Skeletal muscle satellite cell (primary cell): ENCODE measurements around the gene TOM1L1. TPM values are rescaled to one million over a fixed set of nuclear protein-coding genes. Genes with fewer than 3 reads are reported as not detected.

Source experiments
- H3K27me3 ChIP-seq: 2 replicates; pipeline ENCODE4 v1.7.0; 2013; ENCODE audit warnings: low read length; ENCODE audit not compliant: control insufficient read depth, insufficient read depth
- H3K36me3 ChIP-seq: 2 replicates; pipeline ENCODE4 v1.7.0; 2013; ENCODE audit warnings: mild to moderate bottlenecking, control low read depth, low read length; ENCODE audit not compliant: insufficient read depth
- H3K4me1 ChIP-seq: 2 replicates; pipeline ENCODE4 v1.7.0; 2013; ENCODE audit warnings: low read length; ENCODE audit not compliant: control insufficient read depth, insufficient read depth
- H3K4me2 ChIP-seq: 2 replicates; pipeline ENCODE4 v1.7.0; 2013; ENCODE audit warnings: mild to moderate bottlenecking, low read length
- H3K4me3 ChIP-seq: 2 replicates; pipeline ENCODE4 v1.7.0; 2013; ENCODE audit warnings: low read length
- H3K9ac ChIP-seq: 2 replicates; pipeline ENCODE4 v1.7.0; 2013; ENCODE audit warnings: mild to moderate bottlenecking, low read depth, low read length, moderate library complexity
- H3K9me3 ChIP-seq: replicated peaks from 2 replicates; pipeline ENCODE4 v1.7.0; 2013; ENCODE audit warnings: mild to moderate bottlenecking, control low read depth, low read length
- small RNA-seq: library from RNA; depleted of rRNA; stranded (forward); fragments of <200 nt; gene quantifications from one replicate; pipeline ENCODE3, GENCODE V24; 2012

Gene TOM1L1

DNA sequence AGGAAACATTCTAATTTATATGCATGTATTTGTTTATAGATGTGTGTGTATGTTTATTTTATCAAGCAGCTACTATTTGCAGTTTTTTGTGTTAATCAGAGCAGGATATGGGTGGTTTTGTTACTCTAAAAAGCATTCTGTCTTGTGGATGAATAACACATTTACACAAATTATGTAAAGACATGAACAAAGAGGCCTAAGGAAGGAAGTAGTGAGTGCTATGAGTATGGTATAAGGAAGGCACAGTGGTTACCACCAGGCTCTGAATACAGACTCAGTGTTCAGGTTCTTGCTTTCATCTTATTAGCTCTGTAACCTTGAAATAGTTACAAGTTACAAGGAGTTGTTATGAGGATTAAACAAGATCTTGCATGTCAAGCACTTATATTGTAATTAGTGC is 101.8 kb downstream of the TOM1L1 start:
- Histone ChIP-seq H3K9me3 (no peaks in the 10 kb centered on the region), H3K4me3 (no peak overlapping the region), H3K4me2 (no peak overlapping the region), H3K4me1 (no peaks in the 10 kb centered on the region), H3K9ac (no peak overlapping the region), H3K36me3 (peaks cover 4% of the 10 kb centered on the region), H3K27me3 (no peaks in the 10 kb centered on the region)

DNA sequence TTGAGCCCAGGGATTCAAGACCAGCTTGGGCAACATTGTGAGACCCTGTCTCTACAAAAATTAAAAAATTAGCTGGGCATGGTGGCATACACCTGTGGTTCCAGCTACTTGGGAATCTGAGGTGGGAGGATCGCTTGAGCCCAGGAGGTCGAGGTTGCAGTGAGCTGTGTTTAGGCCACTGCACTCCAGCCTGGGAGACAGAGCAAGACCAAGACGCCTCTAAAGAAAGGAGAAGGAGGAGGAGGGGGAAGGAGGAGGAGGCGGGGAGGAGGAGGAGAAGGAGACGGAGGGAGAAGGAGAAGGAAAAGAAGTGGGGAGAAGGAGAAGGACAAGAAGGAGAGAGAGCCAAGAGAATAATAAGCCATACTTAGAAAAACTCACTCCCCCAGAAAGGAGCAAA is 103.8 kb downstream of the TOM1L1 start:
- Histone ChIP-seq H3K9me3 (no peaks in the 10 kb centered on the region), H3K27me3 (no peaks in the 10 kb centered on the region), H3K4me1 (no peaks in the 10 kb centered on the region), H3K4me2 (no peak overlapping the region), H3K36me3 (peaks cover 19% of the 10 kb centered on the region), H3K9ac (no peak overlapping the region), H3K4me3 (no peak overlapping the region)

DNA sequence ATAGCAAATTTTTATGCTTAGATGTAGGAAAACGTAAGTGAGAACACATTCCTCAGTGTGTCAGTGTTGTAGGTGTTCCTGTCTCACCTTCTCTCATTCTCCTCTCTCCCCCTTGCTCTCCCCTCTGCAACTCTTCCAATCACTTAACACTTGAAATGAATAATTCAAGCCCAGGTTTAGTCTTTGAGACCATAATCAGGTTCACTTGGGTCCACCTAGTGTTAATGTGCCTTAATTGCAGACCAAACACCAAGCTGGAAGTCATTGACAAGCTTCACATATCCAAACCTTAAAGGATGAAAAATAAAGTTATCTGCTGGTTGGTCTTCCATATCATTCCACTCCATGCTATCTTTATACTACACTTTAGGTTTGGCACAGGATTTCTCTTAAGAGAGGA is 104.9 kb downstream of the TOM1L1 start:
- Histone ChIP-seq H3K9ac (no peak overlapping the region), H3K4me1 (no peaks in the 10 kb centered on the region), H3K4me3 (no peak overlapping the region), H3K4me2 (no peak overlapping the region), H3K27me3 (no peaks in the 10 kb centered on the region), H3K9me3 (no peaks in the 10 kb centered on the region), H3K36me3 (peaks cover 15% of the 10 kb centered on the region)

Small RNA genes lying within 50 kb of the gene (small RNA-seq; reads per million reads assigned to genes)
- gene AC007485.1 = not detected
